ENCODE results near the gene ZKSCAN4.
A peak's percentile ranks its signal among the peaks of the same experiment; 100 is the strongest.

Gene ZKSCAN4

DNA sequence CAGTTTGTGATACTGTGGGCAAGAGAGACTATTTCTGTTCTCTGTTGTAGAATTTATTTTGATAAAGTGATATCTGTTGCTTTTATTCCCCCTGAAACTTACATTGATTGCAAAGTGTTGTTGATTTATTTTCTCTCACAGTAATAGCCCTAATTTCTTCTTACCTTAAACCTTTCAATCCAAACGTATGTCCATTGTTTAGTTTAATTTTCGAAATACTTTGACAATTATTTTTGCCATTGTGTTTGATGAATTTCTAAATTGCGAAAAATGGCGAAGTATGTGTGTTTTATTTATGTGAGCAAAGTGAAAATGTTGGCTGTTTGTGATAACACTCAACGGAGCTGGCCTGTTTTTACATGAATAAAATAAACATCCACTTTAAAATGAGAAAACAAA, 14.5 kb upstream of the ZKSCAN4 start:
- no peak for TF ChIP-seq CTCF (IDR thresholded peaks at IDR 0.05; ENCODE audit: low read depth, low read length, poor library complexity, severe bottlenecking)
- no peak for TF ChIP-seq EZH2phosphoT487 (IDR thresholded peaks at IDR 0.05; ENCODE audit: borderline replicate concordance, low read length)
- H3K9me2 ChIP-seq (replicated peaks; ENCODE audit: control insufficient read depth, low read length) = no peaks in the 10 kb centered on the region

GRCh38 chr6:28264834-28265401, 12.8 kb upstream of the ZKSCAN4 start:
- Histone ChIP-seq H3K27me3 (ENCODE audit: control insufficient read depth, low read length) (no peaks in the 10 kb centered on the region), H3K27ac (ENCODE audit: low read depth, low read length) (no peak overlapping the region), H3K79me2 (ENCODE audit: control insufficient read depth, low read length) (peaks cover 6% of the 10 kb centered on the region), H3K9me3 (ENCODE audit: control insufficient read depth, insufficient read depth, low read length) (no peaks in the 10 kb centered on the region), H4K20me1 (ENCODE audit: control insufficient read depth, insufficient read depth, low read depth, low read length) (no peaks in the 10 kb centered on the region), H3F3A (ENCODE audit: control insufficient read depth, insufficient read depth) (no peaks in the 10 kb centered on the region), H3K36me3 (ENCODE audit: control insufficient read depth, low read length) (no peaks in the 10 kb centered on the region), H3K9me2 (replicated peaks; ENCODE audit: control insufficient read depth, low read length) (no peaks in the 10 kb centered on the region), H3K4me1 (ENCODE audit: control insufficient read depth, low read length) (peaks cover 22% of the 10 kb centered on the region), H3K4me2 (ENCODE audit: low read length) (no peak overlapping the region), H3K4me3 (ENCODE audit: low read length) (no peak overlapping the region)
- TF ChIP-seq EZH2phosphoT487 (IDR thresholded peaks at IDR 0.05; ENCODE audit: borderline replicate concordance, low read length) (no peak), CTCF (IDR thresholded peaks at IDR 0.05; ENCODE audit: low read depth, low read length, poor library complexity, severe bottlenecking) (no peak)

More for the DNA sequence above, 14.5 kb upstream of the ZKSCAN4 start:
- H3K4me3 ChIP-seq (ENCODE audit: low read length) = peak overlapping the region; percentile 81
- peaks cover 6% of the 10 kb centered on the region for H3K79me2 ChIP-seq (ENCODE audit: control insufficient read depth, low read length)
- H3K4me1 ChIP-seq (ENCODE audit: control insufficient read depth, low read length) = peaks cover 22% of the 10 kb centered on the region
- peak overlapping the region; percentile 77 for H3K4me2 ChIP-seq (ENCODE audit: low read length)
- no peaks in the 10 kb centered on the region for H3F3A ChIP-seq (ENCODE audit: control insufficient read depth, insufficient read depth)
- H3K27me3 ChIP-seq (ENCODE audit: control insufficient read depth, low read length) = no peaks in the 10 kb centered on the region
- no peaks in the 10 kb centered on the region for H3K36me3 ChIP-seq (ENCODE audit: control insufficient read depth, low read length)
- H3K27ac ChIP-seq (ENCODE audit: low read depth, low read length) = peak overlapping the region; percentile 21
- H4K20me1 ChIP-seq (ENCODE audit: control insufficient read depth, insufficient read depth, low read depth, low read length) = no peaks in the 10 kb centered on the region
- H3K9me3 ChIP-seq (ENCODE audit: control insufficient read depth, insufficient read depth, low read length) = no peaks in the 10 kb centered on the region

DNA sequence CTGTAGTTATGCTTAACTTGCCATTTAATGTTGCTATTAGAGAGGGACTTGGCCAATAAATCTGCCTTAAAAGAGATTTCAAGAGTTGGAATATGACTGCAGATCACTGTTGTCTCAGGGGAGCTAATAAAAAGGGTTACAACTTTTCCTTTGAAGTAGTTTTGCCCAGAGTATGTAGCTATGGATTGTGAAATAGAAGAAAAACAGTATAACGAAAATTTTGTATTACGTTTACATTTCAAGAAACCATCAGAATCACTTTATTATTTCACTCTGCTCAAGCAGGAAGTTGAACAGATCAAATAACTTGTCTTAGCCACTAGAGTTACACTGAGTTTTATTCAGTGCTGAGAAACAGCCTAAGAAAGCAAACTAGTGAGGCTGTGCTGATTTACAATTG, 11.9 kb upstream of the ZKSCAN4 start:
- TF ChIP-seq CTCF (IDR thresholded peaks at IDR 0.05; ENCODE audit: low read depth, low read length, poor library complexity, severe bottlenecking) (no peak), EZH2phosphoT487 (IDR thresholded peaks at IDR 0.05; ENCODE audit: borderline replicate concordance, low read length) (no peak)

More for the DNA sequence above, 11.9 kb upstream of the ZKSCAN4 start:
- H3K36me3 ChIP-seq (ENCODE audit: control insufficient read depth, low read length) = no peaks in the 10 kb centered on the region
- no peak overlapping the region for H3K27ac ChIP-seq (ENCODE audit: low read depth, low read length)
- no peaks in the 10 kb centered on the region for H3K9me2 ChIP-seq (replicated peaks; ENCODE audit: control insufficient read depth, low read length)
- no peaks in the 10 kb centered on the region for H3K27me3 ChIP-seq (ENCODE audit: control insufficient read depth, low read length)
- no peaks in the 10 kb centered on the region for H4K20me1 ChIP-seq (ENCODE audit: control insufficient read depth, insufficient read depth, low read depth, low read length)
- no peaks in the 10 kb centered on the region for H3F3A ChIP-seq (ENCODE audit: control insufficient read depth, insufficient read depth)
- H3K4me1 ChIP-seq (ENCODE audit: control insufficient read depth, low read length) = peaks cover 22% of the 10 kb centered on the region
- no peak overlapping the region for H3K4me2 ChIP-seq (ENCODE audit: low read length)
- peaks cover 6% of the 10 kb centered on the region for H3K79me2 ChIP-seq (ENCODE audit: control insufficient read depth, low read length)
- no peak overlapping the region for H3K4me3 ChIP-seq (ENCODE audit: low read length)
- H3K9me3 ChIP-seq (ENCODE audit: control insufficient read depth, insufficient read depth, low read length) = no peaks in the 10 kb centered on the region
